SK-N-SH (cell line): ENCODE results near the gene TGFB1I1. TPM values are rescaled to one million over a fixed set of nuclear protein-coding genes. Genes with fewer than 3 reads are reported as not detected.
A peak's percentile ranks its signal among the peaks of the same experiment; 100 is the strongest.

Experiments used
- CHD2 ChIP-seq: fragments of 150-350 bp; IDR thresholded peaks from 2 replicates; pipeline ENCODE4 v1.6.1; 2018; ENCODE audit warnings: low read length; ENCODE audit not compliant: partially characterized antibody
- ELF1 ChIP-seq: IDR thresholded peaks from 2 replicates; pipeline ENCODE4 v1.4.0; 2012
- EP300 ChIP-seq, 2 experiments: IDR thresholded peaks; 2 replicates each; pipeline versions ENCODE4 v1.4.0 to v1.6.1; 2012; ENCODE audit warnings: borderline replicate concordance in 1 of 2, low read depth in 1 of 2, low read length in 1 of 2
- EZH2phosphoT487 ChIP-seq: fragments of 200-600 bp; sonication (generic); IDR thresholded peaks from 2 replicates; pipeline ENCODE4 v1.6.1; 2017; ENCODE audit warnings: low read depth, mixed run types, mild to moderate bottlenecking, antibody characterized with exemption, moderate library complexity, borderline replicate concordance
- FOSL2 ChIP-seq: IDR thresholded peaks from 2 replicates; pipeline ENCODE4 v1.4.0; 2012; ENCODE audit warnings: low read depth, mild to moderate bottlenecking, moderate library complexity, borderline replicate concordance
- FOXJ3 ChIP-seq: sonication (generic); formaldehyde crosslinking; IDR thresholded peaks from 2 replicates; pipeline ENCODE4 v1.5.1; 2020; ENCODE audit warnings: mild to moderate bottlenecking, missing genetic modification reagents
- FOXM1 ChIP-seq: IDR thresholded peaks from 2 replicates; pipeline ENCODE4 v1.4.0; 2012; ENCODE audit warnings: low read depth, mild to moderate bottlenecking
- GATA2 ChIP-seq: sonication (generic); formaldehyde crosslinking; IDR thresholded peaks from 2 replicates; pipeline ENCODE4 v1.5.0; 2020; ENCODE audit warnings: mild to moderate bottlenecking, missing genetic modification reagents
- JUND ChIP-seq: IDR thresholded peaks from 2 replicates; pipeline ENCODE4 v1.4.0; 2012
- MAX ChIP-seq: IDR thresholded peaks from 2 replicates; pipeline ENCODE4 v1.4.0; 2012; ENCODE audit warnings: low read depth
- MEF2A ChIP-seq: IDR thresholded peaks from 2 replicates; pipeline ENCODE4 v1.4.0; 2012; ENCODE audit warnings: low read depth, borderline replicate concordance
- MXI1 ChIP-seq: IDR thresholded peaks from 2 replicates; pipeline ENCODE4 v1.6.1; 2012; ENCODE audit warnings: mild to moderate bottlenecking, low read depth, low read length, improper control_type of control experiment
- NFIC ChIP-seq: IDR thresholded peaks from 2 replicates; pipeline ENCODE4 v1.4.0; 2012; ENCODE audit warnings: borderline replicate concordance
- PBX3 ChIP-seq: IDR thresholded peaks from 2 replicates; pipeline ENCODE4; 2012
- POLR2AphosphoS5 ChIP-seq: IDR thresholded peaks from 2 replicates; pipeline ENCODE4 v1.6.1; 2012; ENCODE audit warnings: low read depth, low read length
- RCOR1 ChIP-seq: fragments of 150-350 bp; IDR thresholded peaks from 2 replicates; pipeline ENCODE4 v1.6.1; 2017; ENCODE audit warnings: antibody characterized with exemption, low read length
- TAF1 ChIP-seq: IDR thresholded peaks from 2 replicates; pipeline ENCODE4 v1.6.1; 2012; ENCODE audit warnings: low read depth, mild to moderate bottlenecking, low read length, moderate library complexity, borderline replicate concordance
- YY1 ChIP-seq: IDR thresholded peaks from 2 replicates; pipeline ENCODE4 v1.4.0; 2012; ENCODE audit warnings: low read depth, mild to moderate bottlenecking
- polyA plus RNA-seq, 3 experiments: library from polyadenylated mRNA; depleted of rRNA; stranded (reverse); fragments of >200 nt; gene quantifications; 2 replicates each; pipeline ENCODE4 v1.2.3, GENCODE V29; 2012
- TF ChIP-seq, protein P1 (sequence below): IDR thresholded peaks from 2 replicates; pipeline ENCODE4 v1.4.0; 2012; ENCODE audit warnings: low read depth, borderline replicate concordance
- TF ChIP-seq, protein P2 (sequence below): IDR thresholded peaks from 2 replicates; pipeline ENCODE4 v1.4.0; 2012; ENCODE audit warnings: low read depth, borderline replicate concordance

The TGFB1I1 gene
- polyA plus RNA-seq, 1 of the 3 experiments (the other 2 are of a cell fraction) = 29.7 TPM

GRCh38 chr16:31507929-31508705, 36.2 kb downstream of the TGFB1I1 start, which contains the start of gene RUSF1 (continued):
- TF ChIP-seq FOXJ3 (CRISPR knock-in tag) = no peak
- TF ChIP-seq RCOR1 = no peak
- TF ChIP-seq EP300 (IDR thresholded peaks at IDR 0.05; ENCODE audit: borderline replicate concordance in 1 of 2, low read depth in 1 of 2, low read length in 1 of 2) = peak in 1 of 2 experiments; percentile 33; a peak in 1 of 4 replicates
- no peak for TF ChIP-seq MEF2A
- peak; percentile 92 for TF ChIP-seq TAF1
- TF ChIP-seq JUND = no peak
- no peak for TF ChIP-seq EZH2phosphoT487
- TF ChIP-seq PBX3 = 0 out of 2 replicates have a peak, but pooled peaks have one; percentile 20
- TF ChIP-seq FOSL2 = no peak
- TF ChIP-seq, protein P1, sequence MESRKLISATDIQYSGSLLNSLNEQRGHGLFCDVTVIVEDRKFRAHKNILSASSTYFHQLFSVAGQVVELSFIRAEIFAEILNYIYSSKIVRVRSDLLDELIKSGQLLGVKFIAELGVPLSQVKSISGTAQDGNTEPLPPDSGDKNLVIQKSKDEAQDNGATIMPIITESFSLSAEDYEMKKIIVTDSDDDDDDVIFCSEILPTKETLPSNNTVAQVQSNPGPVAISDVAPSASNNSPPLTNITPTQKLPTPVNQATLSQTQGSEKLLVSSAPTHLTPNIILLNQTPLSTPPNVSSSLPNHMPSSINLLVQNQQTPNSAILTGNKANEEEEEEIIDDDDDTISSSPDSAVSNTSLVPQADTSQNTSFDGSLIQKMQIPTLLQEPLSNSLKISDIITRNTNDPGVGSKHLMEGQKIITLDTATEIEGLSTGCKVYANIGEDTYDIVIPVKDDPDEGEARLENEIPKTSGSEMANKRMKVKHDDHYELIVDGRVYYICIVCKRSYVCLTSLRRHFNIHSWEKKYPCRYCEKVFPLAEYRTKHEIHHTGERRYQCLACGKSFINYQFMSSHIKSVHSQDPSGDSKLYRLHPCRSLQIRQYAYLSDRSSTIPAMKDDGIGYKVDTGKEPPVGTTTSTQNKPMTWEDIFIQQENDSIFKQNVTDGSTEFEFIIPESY = peak; percentile 52; the same call in 1 of the 2 replicates
- TF ChIP-seq CHD2 = peak; percentile 60
- peak; percentile 92 for TF ChIP-seq MXI1
- TF ChIP-seq ELF1 = peak; percentile 95
- TF ChIP-seq NFIC = peak; percentile 6; the same call in 1 of the 2 replicates
- TF ChIP-seq GATA2 (CRISPR knock-in tag) = no peak
- peak; percentile 89 for TF ChIP-seq YY1
- TF ChIP-seq, protein P2, sequence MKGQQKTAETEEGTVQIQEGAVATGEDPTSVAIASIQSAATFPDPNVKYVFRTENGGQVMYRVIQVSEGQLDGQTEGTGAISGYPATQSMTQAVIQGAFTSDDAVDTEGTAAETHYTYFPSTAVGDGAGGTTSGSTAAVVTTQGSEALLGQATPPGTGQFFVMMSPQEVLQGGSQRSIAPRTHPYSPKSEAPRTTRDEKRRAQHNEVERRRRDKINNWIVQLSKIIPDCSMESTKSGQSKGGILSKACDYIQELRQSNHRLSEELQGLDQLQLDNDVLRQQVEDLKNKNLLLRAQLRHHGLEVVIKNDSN = no peak
- peak; percentile 91 for TF ChIP-seq MAX
- TF ChIP-seq POLR2AphosphoS5 = peak; percentile 91
- no peak for TF ChIP-seq FOXM1
